GM19328 (cell line): ENCODE results near the gene CDK18.

ENCODE experiments used
- ATAC-seq: cut with Tn5 transposase; IDR thresholded peaks from one replicate; pipeline ENCODE4 v1.9.1; 2021; ENCODE audit warnings: mild to moderate bottlenecking, moderate library complexity; ENCODE audit not compliant: unreplicated experiment

CDK18 gene

GRCh38 chr1:205582046-205582445 is 77.6 kb downstream of the CDK18 start:
- no peak for ATAC-seq
